HEK293T (cell line): ENCODE data around the gene HOXA7.

ENCODE experiments used
- CTCF ChIA-PET: fragments of 350-600 bp; formaldehyde crosslinking; extraction: SDS; loops from one replicate; lab custom pipeline; 2021; ENCODE audit warnings: antibody characterized with exemption, inconsistent platforms; lab: Yijun Ruan, JAX
- POLR2A ChIA-PET: fragments of 350-600 bp; formaldehyde crosslinking; extraction: SDS; loops from one replicate; lab custom pipeline; 2020; ENCODE audit warnings: antibody characterized with exemption, inconsistent platforms; lab: Yijun Ruan, JAX
- DNase-seq: peaks from one replicate; pipeline ENCODE4 v3.0.0; 2012; ENCODE audit warnings: mixed read lengths; ENCODE audit errors: extremely low spot score
- ARNT ChIP-seq: fragments of 450-650 bp; IDR thresholded peaks from 2 replicates; pipeline ENCODE4 v1.6.1; 2017; ENCODE audit warnings: mild to moderate bottlenecking
- BHLHE40 ChIP-seq: fragments of 450-650 bp; IDR thresholded peaks from 2 replicates; pipeline ENCODE4 v1.6.1; 2016; ENCODE audit warnings: mild to moderate bottlenecking, moderate library complexity, borderline replicate concordance
- CTBP1 ChIP-seq: fragments of 450-650 bp; IDR thresholded peaks from 2 replicates; pipeline ENCODE4 v1.6.1; 2016; ENCODE audit warnings: borderline replicate concordance
- ELF4 ChIP-seq: fragments of 450-650 bp; IDR thresholded peaks from 2 replicates; pipeline ENCODE4 v1.6.1; 2017; ENCODE audit warnings: antibody characterized with exemption
- FOXA1 ChIP-seq: fragments of 450-650 bp; IDR thresholded peaks from 2 replicates; pipeline ENCODE4 v1.6.1; 2016; ENCODE audit warnings: mild to moderate bottlenecking
- FOXM1 ChIP-seq: fragments of 450-650 bp; IDR thresholded peaks from 2 replicates; pipeline ENCODE4 v1.6.1; 2017; ENCODE audit warnings: mild to moderate bottlenecking, borderline replicate concordance
- HDGF ChIP-seq: fragments of 450-650 bp; IDR thresholded peaks from 2 replicates; pipeline ENCODE4 v1.6.1; 2017; ENCODE audit warnings: antibody characterized with exemption, borderline replicate concordance
- L3MBTL2 ChIP-seq: fragments of 450-650 bp; conservative IDR thresholded peaks from 2 replicates; pipeline ENCODE4 v1.6.1; 2016; ENCODE audit warnings: mild to moderate bottlenecking
- LEF1 ChIP-seq: fragments of 450-650 bp; IDR thresholded peaks from 2 replicates; pipeline ENCODE4 v1.6.1; 2017; ENCODE audit warnings: mild to moderate bottlenecking, borderline replicate concordance
- NFRKB ChIP-seq: fragments of 450-650 bp; IDR thresholded peaks from 2 replicates; pipeline ENCODE4 v1.6.1; 2016; ENCODE audit warnings: mild to moderate bottlenecking, moderate library complexity
- PKNOX1 ChIP-seq: fragments of 450-650 bp; IDR thresholded peaks from 2 replicates; pipeline ENCODE4 v1.6.1; 2016
- SP1 ChIP-seq: fragments of 450-650 bp; IDR thresholded peaks from 2 replicates; pipeline ENCODE4 v1.6.1; 2017
- SUZ12 ChIP-seq: fragments of 450-650 bp; IDR thresholded peaks from 2 replicates; pipeline ENCODE4 v1.6.1; 2016; ENCODE audit warnings: mild to moderate bottlenecking
- TARDBP ChIP-seq: fragments of 450-650 bp; IDR thresholded peaks from 2 replicates; pipeline ENCODE4 v1.6.1; 2016
- ZNF384 ChIP-seq: fragments of 450-650 bp; IDR thresholded peaks from 2 replicates; pipeline ENCODE4 v1.6.1; 2016

HOXA7 gene

GRCh38 chr7:27173511-27173955 lies 17.1 kb upstream of the HOXA7 start:
- DNase-seq, result no peak
- TF ChIP-seq NFRKB, result no peak
- peak; percentile 11; the same call in 1 of the 2 replicates for TF ChIP-seq LEF1
- CTCF ChIA-PET, result no interaction called here
- POLR2A ChIA-PET, result interaction anchor here (0.8 to 13.6 kb wide), 9 partner anchors 11 to 981 kb away, joined by 3 to 367 read pairs (median 4); partner anchors contain the start of genes CBX3, HNRNPA2B1, HOXA11 and HOXA3

- 0 out of 2 replicates have a peak, but pooled peaks have one; percentile 26 for TF ChIP-seq PKNOX1
- TF ChIP-seq LEF1, result no peak
- TF ChIP-seq ELF4, result no peak
- TF ChIP-seq SP1, result no peak
- TF ChIP-seq CTBP1, result peak; percentile 90; the same call in 1 of the 2 replicates
- no peak for TF ChIP-seq TARDBP
- 0 out of 2 replicates have a peak, but pooled peaks have one; percentile 3 for TF ChIP-seq ARNT
- TF ChIP-seq NFRKB, result no peak
- no peak for DNase-seq
- CTCF ChIA-PET, result interaction anchor here (0.7 kb wide), 1 partner anchor 22 kb away, joined by 3 read pairs; no protein-coding TSS in a partner anchor
- POLR2A ChIA-PET, result interaction anchor here (0.8 to 13.6 kb wide), 11 partner anchors 10 to 980 kb away, joined by 3 to 367 read pairs (median 4); partner anchors contain the start of genes CBX3, HNRNPA2B1, HOXA11 and HOXA3
Observed at GRCh38 chr7:27172823-27173510, 16.5 kb upstream of the HOXA7 start.

- TF ChIP-seq NFRKB, result no peak
- no peak for TF ChIP-seq ARNT
- TF ChIP-seq ZNF384, result no peak
- ChIA-PET CTCF (interaction anchor here (0.7 kb wide), 1 partner anchor 21 kb away, joined by 3 read pairs; no protein-coding TSS in a partner anchor), POLR2A (interaction anchor here (1.0 to 13.6 kb wide), 10 partner anchors 9 to 977 kb away, joined by 3 to 367 read pairs (median 4); partner anchors contain the start of genes CBX3, HNRNPA2B1, HOXA11 and HOXA3)
- DNase-seq, result no peak
Observed at GRCh38 chr7:27172315-27172774, 15.9 kb upstream of the HOXA7 start.

- DNase-seq, result no peak
- CTCF ChIA-PET, result no interaction called here
- POLR2A ChIA-PET, result interaction anchor here (0.6 to 13.6 kb wide), 8 partner anchors 9 to 977 kb away, joined by 3 to 367 read pairs (median 8); partner anchors contain the start of genes HNRNPA2B1, HOXA11, HOXA3 and HOXA5
- no peak for TF ChIP-seq SUZ12
- TF ChIP-seq FOXA1, result no peak
- no peak for TF ChIP-seq ZNF384
Observed at GRCh38 chr7:27171637-27172314, 15.3 kb upstream of the HOXA7 start.

- TF ChIP-seq ZNF384, result no peak
- TF ChIP-seq CTBP1, result no peak
- TF ChIP-seq FOXM1, result no peak
- no peak for TF ChIP-seq SP1
- TF ChIP-seq L3MBTL2, result no peak
- TF ChIP-seq PKNOX1, result no peak
- no peak for TF ChIP-seq ELF4
- POLR2A ChIA-PET, result interaction anchor here (0.6 to 13.6 kb wide), 7 partner anchors 8 to 976 kb away, joined by 3 to 367 read pairs (median 12); partner anchors contain the start of genes HNRNPA2B1, HOXA11, HOXA3 and HOXA5
- CTCF ChIA-PET, result no interaction called here
- no peak for DNase-seq
Observed at GRCh38 chr7:27171325-27171636, 14.8 kb upstream of the HOXA7 start.

- ChIA-PET POLR2A (interaction anchor here (0.8 to 13.6 kb wide), 8 partner anchors 9 to 972 kb away, joined by 3 to 367 read pairs (median 8); partner anchors contain the start of genes HNRNPA2B1, HOXA11, HOXA3 and HOXA5), CTCF (interaction anchor here (1.4 kb wide), 1 partner anchor 9 kb away, joined by 8 read pairs; no protein-coding TSS in a partner anchor)
- DNase-seq, result no peak
Observed at GRCh38 chr7:27170426-27171324, 14.2 kb upstream of the HOXA7 start.

More at GRCh38 chr7:27170426-27171324, 14.2 kb upstream of the HOXA7 start:
- TF ChIP-seq BHLHE40 (no peak), CTBP1 (0 out of 2 replicates have a peak, but pooled peaks have one; percentile 20), FOXM1 (no peak), SP1 (no peak), HDGF (no peak), PKNOX1 (peak; percentile 39; the same call in 1 of the 2 replicates), ELF4 (no peak), ZNF384 (no peak)
